GM12892 (cell line): ENCODE data around the gene TRABD2A.

Experiments
- DNase-seq: peaks from one replicate; pipeline ENCODE4 v3.0.0; 2011; ENCODE audit not compliant: insufficient read length
- FAIRE-seq: peaks from 2 replicates; lab custom pipeline; 2011; peaks lifted over from hg19 to GRCh38; lab: Jason Lieb, UNC
- POLR2A ChIP-seq: IDR thresholded peaks from 2 replicates; pipeline ENCODE4 v1.6.1; 2011; ENCODE audit warnings: low read depth, low read length, control low read depth
- POLR2AphosphoS5 ChIP-seq: IDR thresholded peaks from 2 replicates; pipeline ENCODE4 v1.6.1; 2011; ENCODE audit warnings: low read depth, low read length, control low read depth
- TAF1 ChIP-seq: IDR thresholded peaks from 2 replicates; pipeline ENCODE4 v1.6.1; 2011; ENCODE audit warnings: low read depth, mild to moderate bottlenecking, control low read depth, low read length, borderline replicate concordance

Gene TRABD2A

GRCh38 chr2:84823229-84823628 lies 57.7 kb downstream of the TRABD2A start:
- TF ChIP-seq POLR2AphosphoS5 = no peak
- no peak for TF ChIP-seq TAF1
- TF ChIP-seq POLR2A = no peak
- no peak for FAIRE-seq

GRCh38 chr2:84821806-84822205 lies 59.1 kb downstream of the TRABD2A start:
- DNase-seq = no peak
- FAIRE-seq = no peak
- TF ChIP-seq TAF1 = no peak
- TF ChIP-seq POLR2A = no peak
- no peak for TF ChIP-seq POLR2AphosphoS5

More at GRCh38 chr2:84823229-84823628, 57.7 kb downstream of the TRABD2A start:
- no peak for DNase-seq

- no peak for DNase-seq
- FAIRE-seq = peak; percentile 90
- TF ChIP-seq POLR2A (no peak), TAF1 (no peak), POLR2AphosphoS5 (no peak)
Measured at GRCh38 chr2:84817239-84817655, 63.6 kb downstream of the TRABD2A start.

DNA sequence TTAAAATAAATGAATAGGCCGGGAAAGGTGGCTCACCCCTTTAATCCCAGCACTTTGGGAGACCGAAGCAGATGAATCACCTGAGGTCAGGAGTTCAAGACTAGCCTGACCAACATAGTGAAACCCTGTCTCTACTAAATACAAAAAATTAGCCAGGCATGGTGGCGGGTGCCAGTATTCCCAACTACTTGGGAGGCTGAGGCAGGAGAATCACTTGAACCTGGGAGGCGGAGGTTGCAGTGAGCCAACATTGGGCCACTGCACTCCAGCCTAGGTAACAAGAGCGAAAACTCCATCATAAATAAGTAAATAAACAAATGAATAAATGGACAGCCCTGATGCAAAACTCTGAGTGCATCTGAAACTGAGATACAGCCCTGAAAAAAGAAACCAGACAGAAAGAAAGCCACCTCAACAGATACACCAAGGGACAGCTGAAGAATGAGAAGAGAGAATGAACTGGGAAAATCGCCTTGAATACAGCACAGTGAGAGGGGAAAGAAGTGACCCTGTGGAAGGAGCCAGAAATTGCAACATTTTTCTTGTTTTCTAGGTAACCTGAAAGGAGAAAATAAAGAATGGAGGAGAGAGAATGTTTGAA lies 64.4 kb downstream of the TRABD2A start:
- FAIRE-seq = peak; percentile 60
- DNase-seq = no peak
- no peak for TF ChIP-seq POLR2AphosphoS5
- no peak for TF ChIP-seq TAF1
- TF ChIP-seq POLR2A = no peak

DNA sequence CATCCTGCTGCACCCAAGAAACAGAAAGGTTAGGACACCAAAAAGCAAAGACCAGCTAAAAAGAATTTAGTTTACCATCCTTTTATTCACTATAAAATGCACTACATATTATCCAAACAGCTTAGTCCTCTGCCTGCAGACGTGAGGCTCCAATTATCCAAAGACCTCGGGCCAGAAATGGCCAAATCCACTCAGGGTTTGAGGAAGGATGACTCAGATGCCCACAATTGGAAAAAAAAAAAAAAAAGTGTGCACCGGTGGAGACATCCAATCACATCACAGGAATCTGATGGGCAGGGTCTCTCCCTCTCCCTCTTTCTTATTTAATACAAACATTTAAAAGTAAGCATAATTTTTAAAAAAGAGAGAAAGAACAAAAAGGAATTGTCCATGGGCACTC lies 65.7 kb downstream of the TRABD2A start:
- TF ChIP-seq POLR2AphosphoS5 = no peak
- TF ChIP-seq POLR2A = no peak
- no peak for TF ChIP-seq TAF1
- no peak for DNase-seq
- no peak for FAIRE-seq

- TF ChIP-seq POLR2AphosphoS5 (no peak), POLR2A (no peak), TAF1 (no peak)
- DNase-seq = no peak
Measured at GRCh38 chr2:84811839-84812431, 68.9 kb downstream of the TRABD2A start.

DNA sequence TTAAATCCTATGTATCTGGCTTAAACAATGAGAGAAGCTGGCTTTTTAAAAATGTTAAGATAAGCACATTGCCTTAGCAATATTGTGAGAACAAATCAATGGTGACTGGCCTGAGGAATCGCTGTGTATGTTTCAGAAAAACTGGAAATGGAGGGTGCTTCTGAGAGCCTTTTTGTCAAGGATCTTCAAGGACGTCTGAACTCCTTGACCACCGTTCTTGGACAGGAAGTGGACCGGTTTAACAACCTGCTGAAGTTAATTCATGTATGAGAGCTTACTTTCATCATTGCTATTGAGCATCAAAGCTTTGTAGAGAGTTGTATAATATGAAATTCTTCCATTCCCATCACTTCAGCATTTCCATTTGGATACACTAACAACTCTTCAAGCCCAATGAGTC lies 72.6 kb downstream of the TRABD2A start:
- no peak for FAIRE-seq
- no peak for TF ChIP-seq POLR2A
- TF ChIP-seq POLR2AphosphoS5 = no peak
- no peak for TF ChIP-seq TAF1
- DNase-seq = no peak

More at GRCh38 chr2:84811839-84812431, 68.9 kb downstream of the TRABD2A start:
- FAIRE-seq = no peak

GRCh38 chr2:84807063-84807485 lies 73.8 kb downstream of the TRABD2A start:
- FAIRE-seq (no peak), DNase-seq (no peak)

GRCh38 chr2:84805250-84805958 lies 75.5 kb downstream of the TRABD2A start:
- FAIRE-seq (no peak), DNase-seq (no peak)
- TF ChIP-seq POLR2A = no peak
- TF ChIP-seq POLR2AphosphoS5 = no peak
- no peak for TF ChIP-seq TAF1

More at GRCh38 chr2:84807063-84807485, 73.8 kb downstream of the TRABD2A start:
- TF ChIP-seq TAF1 = no peak
- TF ChIP-seq POLR2A = no peak
- no peak for TF ChIP-seq POLR2AphosphoS5

DNA sequence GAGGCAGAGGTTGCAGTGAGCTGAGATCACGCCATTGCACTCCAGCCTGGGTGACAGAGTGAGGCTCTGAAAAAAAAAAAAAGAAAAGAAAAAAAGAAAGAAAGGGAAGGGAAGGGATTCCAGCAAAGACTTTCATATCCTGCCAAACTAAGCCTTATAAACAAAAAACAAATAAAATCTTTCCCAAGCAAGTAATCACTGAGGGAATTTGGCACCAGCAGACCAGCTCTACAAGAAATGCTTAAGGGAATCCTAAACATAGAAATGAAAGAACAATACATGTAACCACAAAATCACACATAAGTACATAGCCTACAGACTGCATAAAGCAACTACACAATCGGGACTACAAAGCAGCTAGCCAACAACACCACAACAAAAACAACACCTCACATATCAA lies 79.1 kb downstream of the TRABD2A start:
- FAIRE-seq = no peak
- DNase-seq = no peak
- TF ChIP-seq POLR2AphosphoS5 (no peak), TAF1 (no peak), POLR2A (no peak)

DNA sequence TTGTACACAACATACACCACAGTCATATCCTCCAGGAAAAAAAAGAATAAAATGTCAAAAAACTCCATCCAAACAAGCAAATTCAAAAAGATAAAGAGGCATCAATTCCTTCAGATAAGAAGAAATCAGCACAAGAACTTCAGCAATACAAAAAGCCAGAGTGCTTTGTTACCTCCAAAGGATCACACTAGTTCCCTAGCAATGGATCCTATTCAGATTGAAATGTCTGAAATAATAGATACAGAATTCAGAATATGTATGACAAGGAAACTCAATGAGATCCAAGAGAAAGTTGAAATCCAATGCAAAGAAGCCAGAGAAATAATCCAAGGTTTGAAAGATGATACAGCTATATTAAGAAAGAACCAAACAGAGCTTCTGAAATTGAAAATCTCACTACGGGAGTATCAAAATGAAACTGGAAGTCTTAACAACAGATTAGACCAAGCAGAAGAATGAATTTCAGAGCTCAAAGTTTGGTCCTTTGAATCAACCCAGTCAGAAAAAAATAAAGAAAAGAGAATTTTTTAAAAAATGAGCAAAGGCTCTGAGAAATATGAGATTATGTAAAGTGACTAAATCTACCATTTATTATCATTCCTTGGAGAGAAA lies 80.6 kb downstream of the TRABD2A start:
- no peak for DNase-seq
- no peak for FAIRE-seq
- TF ChIP-seq TAF1 (no peak), POLR2A (no peak), POLR2AphosphoS5 (no peak)

GRCh38 chr2:84799772-84800171 lies 81.1 kb downstream of the TRABD2A start:
- FAIRE-seq (no peak), DNase-seq (no peak)
- no peak for TF ChIP-seq TAF1
- no peak for TF ChIP-seq POLR2AphosphoS5
- no peak for TF ChIP-seq POLR2A

GRCh38 chr2:84797271-84797670 lies 83.6 kb downstream of the TRABD2A start:
- DNase-seq (no peak), FAIRE-seq (no peak)
- TF ChIP-seq TAF1 (no peak), POLR2AphosphoS5 (no peak), POLR2A (no peak)
